CD4-positive, alpha-beta T cell treated with Interleukin-6 for 4 hours (primary cell): ENCODE measurements around the gene DROSHA.

ENCODE experiments used
- DNase-seq: peaks from one replicate; pipeline ENCODE4 v3.0.0-alpha.2; 2020; ENCODE audit warnings: mixed read lengths

Gene DROSHA

DNA sequence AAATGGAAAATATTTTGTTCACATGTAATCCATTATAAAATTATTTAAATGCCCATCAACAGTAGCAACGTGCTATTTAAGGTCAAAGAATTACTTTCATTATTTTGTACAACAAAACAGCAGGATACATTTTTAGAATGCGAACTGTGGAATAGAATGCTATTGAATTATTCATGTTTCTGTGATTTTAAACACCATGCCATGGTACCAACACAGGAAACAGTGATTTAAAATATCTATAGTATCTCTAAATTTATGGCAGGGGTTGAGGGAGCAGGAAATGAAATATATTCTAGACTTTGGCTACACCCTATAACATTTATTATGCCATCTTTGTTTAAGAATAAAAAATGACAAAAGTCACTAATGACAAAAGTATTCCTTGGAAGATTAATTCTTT, 62.4 kb downstream of the DROSHA start:
- no peak for DNase-seq

DNA sequence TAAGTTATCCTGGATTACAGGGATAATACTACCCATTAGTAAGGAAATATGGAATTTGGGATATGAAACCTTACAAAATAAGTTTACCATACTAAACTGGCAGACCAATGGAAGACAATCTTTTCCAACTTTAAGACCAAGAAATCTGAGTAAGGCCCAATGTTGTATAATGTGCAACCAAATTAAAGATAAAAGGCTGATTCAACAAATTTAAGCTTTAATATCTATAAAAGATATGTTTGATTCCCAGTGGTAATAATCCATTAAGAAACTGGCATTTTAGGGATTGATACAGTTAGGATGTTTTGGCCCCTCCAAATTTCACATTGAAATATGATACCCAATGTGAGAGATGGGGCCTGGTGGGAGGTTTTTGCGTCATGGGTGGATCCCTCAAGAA, 66.6 kb downstream of the DROSHA start:
- no peak for DNase-seq

DNA sequence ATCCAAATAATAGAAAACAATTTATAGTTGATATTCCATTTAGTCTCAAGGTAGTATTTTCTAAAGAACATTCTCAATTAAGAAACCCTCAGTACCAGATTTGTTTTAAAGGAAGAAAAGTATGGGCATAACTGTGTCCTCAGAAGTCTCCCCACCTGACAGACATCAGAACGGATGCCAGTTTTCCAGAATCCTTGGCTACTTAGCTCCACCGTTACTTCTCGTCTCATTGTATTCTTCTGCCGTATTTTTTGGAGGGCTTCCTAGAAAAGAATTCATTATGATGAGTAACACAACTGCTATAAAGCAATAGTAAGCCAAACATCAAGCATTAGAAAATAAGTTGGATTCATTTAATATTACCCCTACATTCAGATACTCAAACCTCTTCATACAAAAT, 67.8 kb downstream of the DROSHA start:
- DNase-seq: no peak

DNA sequence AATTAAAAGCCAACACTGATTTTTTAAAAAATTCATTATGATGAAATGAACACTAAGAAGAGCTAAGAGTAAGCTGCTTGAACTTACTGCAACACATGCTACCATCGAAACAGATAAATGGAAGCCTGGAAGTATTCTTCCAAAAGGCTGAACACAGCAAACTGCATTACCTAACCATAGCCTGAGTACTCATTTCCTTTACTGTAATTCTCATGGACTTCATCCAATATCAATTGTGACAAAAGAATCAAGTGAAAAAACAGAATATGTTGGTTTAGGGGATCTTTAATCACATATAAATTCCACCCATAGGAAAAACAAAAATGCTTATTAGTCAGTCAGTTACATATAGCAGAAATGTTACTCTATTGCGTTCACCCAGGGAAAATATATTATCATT, 68.5 kb downstream of the DROSHA start:
- no peak for DNase-seq

DNA sequence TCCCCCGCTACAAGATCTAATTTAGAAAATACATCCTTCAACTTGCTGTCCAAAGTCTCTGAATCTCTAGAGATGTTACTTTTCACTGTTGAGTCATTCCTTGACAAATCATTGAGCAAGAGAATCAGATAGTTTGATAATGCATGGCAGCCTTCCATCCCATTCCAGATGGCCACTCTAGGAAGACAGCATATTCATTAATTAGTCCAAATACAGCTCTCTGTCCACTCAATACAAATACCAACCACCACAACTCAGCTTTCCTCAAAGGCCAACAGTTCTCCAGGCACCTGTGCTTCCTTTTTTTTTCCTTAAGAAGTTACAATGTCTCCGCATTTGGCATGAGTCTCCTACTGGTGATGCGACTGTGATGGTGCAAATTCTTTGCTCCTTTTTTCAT, 72.3 kb downstream of the DROSHA start:
- DNase-seq: no peak

DNA sequence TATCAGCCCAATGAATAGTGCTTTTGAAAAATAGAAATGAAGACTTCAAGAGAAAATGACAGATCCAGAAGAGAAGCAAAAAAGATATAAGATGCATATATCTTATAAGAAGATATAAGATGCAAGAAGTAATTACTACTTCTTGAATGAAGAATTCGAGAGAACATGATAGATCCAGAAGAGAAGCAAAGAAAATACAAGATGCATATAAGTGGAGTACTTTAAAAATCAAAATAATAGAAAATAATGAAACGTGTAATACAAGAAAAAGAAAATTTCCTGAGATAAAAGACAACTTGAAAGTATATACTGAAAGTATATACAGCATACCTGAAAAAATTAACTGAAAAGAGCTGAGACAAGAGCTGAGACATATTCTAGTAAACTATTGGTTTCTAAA, 76.7 kb downstream of the DROSHA start:
- DNase-seq: no peak

DNA sequence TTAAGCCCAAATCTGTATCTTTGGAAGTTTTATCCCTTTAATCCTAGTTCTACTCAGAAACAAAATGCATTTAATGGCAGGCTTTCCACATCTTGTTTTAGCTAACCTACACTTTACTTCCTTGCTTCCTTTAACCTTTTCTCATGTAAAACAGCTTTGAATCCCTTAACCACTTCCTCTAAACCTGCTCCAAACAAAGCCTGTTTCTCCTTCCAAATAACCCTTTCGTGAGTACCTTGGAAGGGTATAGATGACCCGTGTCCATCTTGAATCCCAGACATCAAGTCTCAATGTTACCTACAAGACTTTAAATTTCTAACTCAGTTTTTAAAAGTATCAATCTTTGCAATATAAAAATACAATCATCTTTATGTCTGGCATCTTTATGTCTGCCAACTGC, 78.4 kb downstream of the DROSHA start:
- no peak for DNase-seq

DNA sequence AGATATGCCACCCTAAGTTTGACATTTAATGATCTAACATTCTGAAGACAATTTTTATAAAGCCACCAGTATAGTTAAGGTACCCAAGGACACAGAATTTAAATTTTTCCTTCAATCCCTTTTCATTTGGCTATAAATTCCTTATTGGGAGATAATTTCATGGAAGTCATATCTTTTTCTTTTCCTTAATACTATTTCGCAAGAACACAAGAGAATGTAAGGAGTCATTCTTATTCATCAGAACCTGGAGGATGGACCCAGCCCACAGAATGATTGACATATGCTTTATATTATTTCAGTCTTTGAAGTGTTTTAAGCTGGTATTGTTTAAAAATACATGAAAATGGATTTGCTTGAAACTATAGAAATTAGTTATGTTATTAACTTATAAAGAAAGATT, 79.6 kb downstream of the DROSHA start:
- no peak for DNase-seq

DNA sequence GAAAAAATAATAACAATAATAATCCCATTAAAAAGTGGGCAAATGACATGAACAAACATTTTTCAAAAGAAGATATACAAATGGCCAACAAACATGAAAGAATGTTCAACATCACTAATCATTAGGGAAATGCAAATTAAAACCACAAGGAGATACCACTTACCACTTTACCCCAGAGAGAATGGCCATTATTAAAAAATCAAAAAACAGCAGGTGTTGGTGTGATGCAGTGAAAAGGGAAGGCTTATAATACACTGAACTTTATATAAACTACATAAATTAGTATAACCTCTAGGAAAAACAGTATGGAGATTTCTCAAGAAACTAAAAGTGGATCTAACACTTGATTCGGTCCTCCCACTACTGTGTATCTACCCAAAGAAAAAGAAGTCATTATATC, 81.9 kb downstream of the DROSHA start:
- DNase-seq: no peak

DNA sequence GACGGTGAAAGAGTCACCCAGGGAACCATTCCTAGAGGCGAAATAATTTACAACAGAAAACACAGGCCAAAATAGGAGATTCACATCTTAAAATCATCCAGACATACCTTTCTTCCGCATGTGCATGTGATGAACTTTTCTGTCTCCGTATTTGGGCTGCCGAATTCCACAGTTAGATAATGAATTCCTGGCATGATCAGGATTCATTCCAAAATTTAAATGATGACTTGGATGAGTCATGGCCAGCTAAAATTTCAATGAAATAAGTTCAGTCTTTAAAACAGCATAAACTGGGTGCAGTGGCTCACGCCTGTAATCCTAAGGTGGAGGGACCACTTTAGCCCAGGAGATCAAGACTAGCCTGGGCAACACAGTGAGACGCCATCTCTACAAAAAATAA, 82.7 kb downstream of the DROSHA start:
- DNase-seq: no peak

DNA sequence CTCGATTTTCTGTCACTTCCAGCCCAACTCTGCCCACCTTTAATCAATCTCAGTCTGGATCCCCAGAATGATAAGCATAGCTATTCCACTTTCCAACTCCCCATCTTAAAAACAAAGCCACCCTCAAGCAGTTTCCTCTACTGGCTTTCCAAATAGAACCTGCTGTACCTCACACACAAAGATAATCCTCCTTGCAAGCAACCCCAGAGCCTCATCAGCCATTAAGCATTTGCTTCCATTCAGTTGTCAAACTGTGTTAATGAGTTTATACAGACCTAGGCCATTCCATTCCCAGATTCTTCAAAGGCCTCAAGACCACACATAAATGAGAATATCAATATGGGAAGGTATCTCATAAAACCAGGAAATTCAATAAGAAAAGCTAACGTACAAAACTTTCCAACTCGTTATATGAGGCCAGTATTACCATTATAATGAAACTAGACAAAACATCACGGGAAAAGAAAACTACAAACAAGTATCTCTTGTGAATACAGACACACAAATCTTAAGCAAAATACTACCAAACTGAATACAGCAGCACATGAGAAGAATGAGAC, 86.8 kb downstream of the DROSHA start:
- no peak for DNase-seq

DNA sequence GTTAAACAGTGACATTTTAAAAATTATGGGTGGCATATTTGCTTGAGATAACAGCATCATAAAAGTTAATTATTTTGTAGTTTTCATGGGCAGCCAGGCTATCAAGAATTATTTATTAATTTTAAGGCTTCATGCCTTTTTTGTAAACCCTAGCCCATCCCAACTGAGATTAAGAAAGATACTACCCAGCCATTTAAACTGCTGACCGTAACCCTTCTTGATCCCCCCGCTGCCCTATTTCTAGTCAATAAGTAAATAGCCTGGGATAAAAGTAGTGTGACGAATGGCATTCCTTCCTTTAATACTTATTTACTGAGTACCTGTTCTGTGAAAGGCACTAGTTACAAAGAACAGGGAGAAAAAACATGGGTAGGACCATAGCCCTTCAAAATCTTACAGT, 88.3 kb downstream of the DROSHA start:
- no peak for DNase-seq

DNA sequence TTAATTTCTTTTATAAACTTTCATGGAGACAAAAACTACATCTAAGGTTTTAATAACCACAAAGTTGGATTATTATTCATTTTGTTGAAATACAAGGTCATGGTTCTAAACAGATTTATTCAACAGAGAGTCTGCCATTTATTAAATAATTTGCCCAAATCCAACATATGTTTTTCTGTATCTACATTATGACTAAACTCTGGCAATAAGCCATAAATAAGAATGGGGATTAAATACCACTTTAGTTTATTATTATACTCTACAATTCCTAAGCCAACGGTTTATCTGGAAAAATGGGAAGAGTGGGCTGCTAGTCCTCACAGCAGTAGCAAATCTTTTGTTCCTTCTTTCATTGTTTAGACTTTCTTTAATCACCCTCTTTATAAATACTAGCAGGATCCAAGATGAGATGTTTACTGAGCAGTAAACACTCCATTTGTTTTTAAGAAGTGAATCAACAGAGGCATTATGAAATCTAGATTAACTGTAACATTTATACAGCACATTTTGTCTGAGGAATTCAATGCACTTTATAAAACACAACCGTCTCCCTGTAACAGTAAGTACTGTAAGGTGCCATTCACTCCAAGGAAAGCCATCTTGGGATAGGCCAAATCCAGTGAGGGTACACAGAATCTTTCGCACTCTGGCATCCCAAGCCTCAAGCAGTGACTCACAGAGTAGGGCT, 89.7 kb downstream of the DROSHA start:
- DNase-seq: no peak

DNA sequence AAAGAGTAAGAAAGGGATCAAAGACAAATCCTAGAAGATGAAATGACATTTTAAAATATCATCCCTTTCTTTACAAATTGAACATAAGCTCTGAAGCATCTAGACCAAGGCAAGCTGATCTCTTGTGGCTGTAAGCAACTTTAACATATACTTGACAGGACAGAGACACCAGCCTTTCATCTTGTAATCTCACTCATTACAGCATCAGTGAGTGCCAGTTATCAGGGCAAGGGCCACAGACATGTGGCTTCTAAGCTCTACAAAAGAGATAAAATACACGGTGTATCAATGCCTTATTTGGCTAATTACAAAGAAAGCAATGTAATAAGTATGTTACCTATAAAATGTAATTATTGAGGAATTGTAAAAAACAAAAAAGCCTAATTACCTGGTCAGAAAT, 95.0 kb downstream of the DROSHA start:
- DNase-seq: no peak

DNA sequence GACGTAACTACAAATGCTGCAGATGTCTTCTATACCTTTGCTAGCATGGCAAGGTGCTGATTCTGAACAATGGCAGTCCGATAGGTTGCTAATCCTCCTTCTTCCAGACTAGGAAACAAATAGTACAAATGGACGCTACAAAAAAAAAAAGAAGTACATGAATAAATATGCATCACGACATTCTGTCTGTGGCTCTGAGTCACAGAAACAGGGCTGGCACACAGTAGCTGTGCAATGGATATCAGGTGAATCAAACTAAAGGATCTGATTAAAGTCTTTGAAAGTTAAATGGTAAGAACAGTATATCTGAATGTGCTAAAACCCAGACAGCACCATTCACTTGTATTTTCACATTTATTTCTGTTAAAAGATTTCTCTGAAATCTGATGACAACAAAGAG, 96.2 kb downstream of the DROSHA start:
- no peak for DNase-seq

DNA sequence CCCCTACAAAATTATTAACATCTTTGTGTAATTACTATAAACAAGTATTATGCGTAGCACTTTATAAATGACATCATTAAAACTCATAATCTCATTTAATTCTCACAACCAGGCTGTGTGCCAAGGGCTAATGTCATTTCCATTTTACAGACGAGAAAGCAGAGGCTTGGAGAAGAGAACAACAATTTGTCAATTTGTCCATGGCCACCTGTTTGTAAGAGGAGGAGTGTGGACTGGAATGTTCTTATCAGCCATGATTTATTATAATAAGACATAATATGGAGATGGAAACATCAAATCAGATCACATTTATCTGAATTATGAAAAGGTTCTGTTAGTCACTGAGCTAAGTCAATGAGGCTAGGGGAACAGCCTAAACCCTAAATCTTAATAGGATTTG, 97.0 kb downstream of the DROSHA start:
- DNase-seq: no peak

DNA sequence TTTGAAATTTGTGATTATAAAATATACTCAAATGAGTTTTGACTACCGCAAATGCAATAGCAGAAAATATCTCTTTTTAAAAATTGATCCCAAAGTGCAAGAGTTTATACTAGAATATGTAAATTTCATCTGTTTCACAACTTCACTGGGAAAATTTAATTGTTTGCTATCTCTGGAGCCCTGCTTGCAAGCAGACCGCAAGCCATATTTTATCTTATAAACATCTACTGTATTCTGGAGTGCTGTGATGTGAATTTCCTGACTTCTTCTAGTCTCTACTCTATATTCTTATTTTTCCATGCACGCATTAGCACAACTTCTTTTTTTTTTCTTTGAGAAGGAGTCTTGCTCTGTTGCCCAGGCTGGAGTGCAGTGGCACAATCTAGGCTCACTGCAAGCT, 98.7 kb downstream of the DROSHA start:
- no peak for DNase-seq

DNA sequence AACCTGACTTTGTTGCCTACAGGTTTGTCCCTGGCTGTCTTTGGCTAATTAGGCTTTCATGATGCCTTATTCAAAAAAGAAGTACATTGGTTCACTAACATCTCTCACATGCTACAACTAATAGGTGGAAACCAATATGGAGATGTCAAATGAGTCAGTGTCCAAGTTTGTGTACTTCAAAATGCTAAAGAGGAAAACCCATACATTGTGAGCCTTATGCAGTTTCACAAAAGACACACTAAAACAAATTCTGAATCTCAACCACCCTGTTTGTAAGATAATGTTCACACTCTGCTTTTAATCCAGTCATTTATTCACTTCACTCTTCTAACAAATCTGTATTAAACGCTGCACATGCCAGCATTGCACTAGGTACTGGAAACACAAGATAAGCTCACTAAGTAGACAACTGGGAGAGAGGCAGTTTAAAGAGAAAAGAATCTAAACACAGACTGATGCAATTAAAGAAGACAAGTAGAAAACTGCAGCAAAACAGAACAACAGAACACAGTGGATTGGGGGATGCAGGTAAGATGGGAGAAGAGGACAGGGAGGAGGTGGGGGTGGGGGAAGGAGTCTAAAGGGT, 104.1 kb downstream of the DROSHA start:
- DNase-seq: no peak

DNA sequence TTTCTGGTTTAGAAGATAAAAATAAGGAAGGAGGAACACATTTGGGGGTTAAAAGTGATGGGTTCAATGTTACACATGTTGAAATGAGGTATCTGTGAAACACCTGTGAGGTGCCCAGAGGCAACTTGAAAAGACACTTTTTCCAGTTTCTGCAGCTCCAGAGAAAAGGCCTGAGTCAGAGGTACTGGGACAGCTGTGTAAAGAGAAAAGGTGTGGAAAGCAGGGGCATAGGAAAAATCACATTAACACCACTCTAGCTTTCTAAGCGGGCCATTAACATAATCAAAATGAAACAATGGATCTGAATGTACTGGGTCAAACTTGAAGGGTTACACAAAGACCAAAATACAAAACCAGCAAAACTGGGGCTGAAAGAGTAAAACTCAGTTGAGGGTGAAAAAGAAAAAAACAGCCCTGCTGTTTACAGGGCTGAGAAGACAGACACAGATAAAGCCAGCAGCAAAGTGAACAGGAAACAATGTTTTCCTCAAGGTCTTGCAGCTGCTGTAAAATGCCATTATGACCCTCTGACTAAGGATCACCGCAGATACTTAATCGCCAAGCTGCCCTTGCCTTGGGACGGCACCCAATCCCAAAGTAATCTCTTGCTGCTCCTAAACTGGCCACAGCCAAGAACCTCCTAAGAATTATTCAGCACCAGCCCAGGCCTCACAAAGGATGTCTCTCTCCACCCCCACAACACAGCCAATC, 104.7 kb downstream of the DROSHA start:
- no peak for DNase-seq

DNA sequence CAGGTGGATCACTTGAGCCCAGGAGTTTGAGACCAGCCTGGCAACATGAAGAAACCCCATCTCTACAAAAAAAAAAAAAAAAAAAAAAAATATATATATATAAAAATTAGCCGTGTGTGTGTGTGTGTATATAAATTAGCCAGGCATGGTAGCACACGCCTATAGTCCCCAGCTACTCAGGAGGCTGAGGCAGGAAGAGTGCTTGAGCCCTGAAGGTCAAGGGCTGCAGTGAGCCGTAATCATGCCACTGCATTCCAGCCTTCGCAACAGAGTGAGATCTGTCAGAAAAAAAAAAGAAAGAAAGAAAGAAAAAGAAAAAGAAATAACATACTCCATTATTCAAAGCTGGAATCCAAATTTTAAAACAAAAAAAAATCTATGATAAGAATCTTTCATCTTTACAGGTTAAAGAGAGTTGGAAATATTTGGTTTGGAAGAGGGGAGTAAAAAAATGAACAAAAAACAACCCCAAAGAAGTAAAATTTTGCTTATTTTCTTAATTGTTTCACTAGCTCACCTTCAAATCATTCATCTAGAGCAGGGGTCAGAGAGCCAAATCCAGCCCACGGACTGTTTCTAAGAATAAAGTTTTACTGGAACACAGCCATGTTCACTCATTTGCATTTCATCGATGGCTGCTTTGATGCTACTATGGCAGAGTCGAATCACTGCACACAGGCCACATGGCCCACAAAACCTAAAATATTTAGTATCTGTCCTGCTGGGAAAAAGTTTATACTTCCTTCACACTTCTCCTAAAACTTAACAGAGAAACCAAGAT, 109.9 kb downstream of the DROSHA start:
- DNase-seq: no peak

DNA sequence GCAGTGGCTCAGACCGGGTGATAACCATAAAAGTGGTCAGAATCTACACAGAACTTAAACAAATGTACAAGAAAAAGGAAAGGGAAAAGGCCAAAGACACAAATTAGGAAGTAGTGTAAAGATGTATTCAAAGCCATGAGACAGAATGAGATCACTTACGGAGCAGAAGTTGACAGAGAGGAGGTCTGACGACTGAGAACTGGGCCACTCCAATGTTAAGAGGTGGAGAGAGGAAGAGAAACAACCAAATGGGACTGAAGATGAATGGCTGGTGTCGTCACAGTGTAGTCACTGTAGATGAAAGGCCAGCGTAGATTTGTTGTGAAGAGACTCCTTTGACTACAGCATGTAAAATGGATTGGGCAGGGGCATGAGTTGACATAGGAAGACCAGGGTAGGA, 114.4 kb downstream of the DROSHA start:
- DNase-seq: no peak

DNA sequence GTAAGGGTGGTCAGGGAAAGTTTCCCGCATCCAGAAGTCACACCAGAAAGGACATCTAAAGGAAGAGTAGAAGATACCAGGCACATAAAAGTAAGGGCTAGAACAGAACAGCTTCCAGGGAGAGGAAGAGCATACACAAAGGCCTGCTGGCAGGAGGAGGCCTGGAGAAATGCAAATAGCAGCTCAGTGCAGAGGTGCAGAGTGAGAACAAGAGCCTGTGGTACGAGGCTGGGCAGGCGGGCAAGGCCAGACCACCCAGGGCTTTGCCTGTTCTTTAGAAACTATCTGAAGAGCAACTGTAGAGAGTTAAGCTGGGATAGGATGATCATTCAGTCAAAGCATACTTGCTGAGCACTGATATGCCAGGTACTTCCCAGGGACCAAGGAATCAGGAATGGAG, 115.3 kb downstream of the DROSHA start:
- no peak for DNase-seq

DNA sequence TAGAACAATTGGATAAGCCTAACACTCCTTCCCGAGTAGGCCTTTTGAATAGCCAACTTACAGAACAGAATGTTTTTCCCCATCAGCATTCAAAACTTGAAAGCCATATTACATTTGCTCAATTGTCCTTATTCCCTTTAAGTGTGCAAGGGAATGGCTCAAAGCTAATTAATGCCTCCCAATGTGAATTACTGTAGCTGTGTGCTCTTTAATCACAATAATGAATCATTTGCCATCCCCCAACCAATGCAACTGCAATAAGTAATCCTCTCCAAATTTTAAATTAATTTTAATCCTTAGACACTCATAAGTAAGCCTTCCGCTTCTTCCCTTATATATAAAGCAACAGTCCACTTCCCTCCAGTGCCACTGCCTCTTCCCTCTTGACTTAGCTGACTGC, 115.9 kb downstream of the DROSHA start:
- DNase-seq: no peak
